ENCODE data around the gene MAP6. TPM values are rescaled to one million over a fixed set of nuclear protein-coding genes. Genes with fewer than 3 reads are reported as not detected.

MAP6 gene
- total and polyA plus RNA-seq, 2 experiments from 2014 or later: 0.31 to 1.2 TPM

DNA sequence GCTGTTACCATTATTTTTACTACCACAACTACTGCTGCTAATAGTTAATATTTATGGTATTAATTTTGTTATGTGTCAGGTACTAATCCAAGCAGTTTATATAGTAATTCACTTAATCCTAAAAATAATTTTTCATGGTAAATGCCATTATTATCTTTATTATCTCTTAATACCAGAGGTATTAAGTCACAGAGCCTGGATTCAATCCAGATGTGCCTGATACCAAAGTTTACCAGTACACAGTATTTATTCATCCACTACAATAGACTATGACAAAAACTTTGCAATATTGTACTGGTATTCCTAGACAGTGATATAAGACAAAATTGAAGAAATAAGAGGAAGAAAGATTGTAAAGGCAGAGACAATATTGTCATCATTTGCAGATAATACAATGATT, 24.5 kb downstream of the MAP6 start:
- no peaks in the 10 kb centered on the region for H3K36me3 ChIP-seq (ENCODE audit: insufficient read depth)
- H3K4me1 ChIP-seq (ENCODE audit: insufficient read depth): no peaks in the 10 kb centered on the region
- Mint-ChIP-seq H3K9me3 (no peaks in the 10 kb centered on the region), H3K36me3 (ENCODE audit: low read depth) (no peaks in the 10 kb centered on the region), H3K27me3 (ENCODE audit: insufficient read depth, low read depth, poor library complexity) (peaks cover 2% of the 10 kb centered on the region), H3K4me1 (peaks cover 7% of the 10 kb centered on the region; the same call in 2 of the 3 replicates), H3K27ac (no peak overlapping the region), H3K4me3 (no peak overlapping the region)
- H3K9me2 ChIP-seq (ENCODE audit: insufficient read depth): no peaks in the 10 kb centered on the region
- DNase-seq (ENCODE audit: low spot score): no peak
- no peak overlapping the region for H2AFZ ChIP-seq
- H3K79me2 ChIP-seq (replicated peaks; ENCODE audit: insufficient read depth): no peaks in the 10 kb centered on the region
- H3K27me3 ChIP-seq (ENCODE audit: insufficient read depth): no peaks in the 10 kb centered on the region
- no peak for ATAC-seq
- H3K4me2 ChIP-seq: no peak overlapping the region
- no peak for TF ChIP-seq POLR2AphosphoS5 (IDR thresholded peaks at IDR 0.05; ENCODE audit: low read depth)
- TF ChIP-seq, protein P1, sequence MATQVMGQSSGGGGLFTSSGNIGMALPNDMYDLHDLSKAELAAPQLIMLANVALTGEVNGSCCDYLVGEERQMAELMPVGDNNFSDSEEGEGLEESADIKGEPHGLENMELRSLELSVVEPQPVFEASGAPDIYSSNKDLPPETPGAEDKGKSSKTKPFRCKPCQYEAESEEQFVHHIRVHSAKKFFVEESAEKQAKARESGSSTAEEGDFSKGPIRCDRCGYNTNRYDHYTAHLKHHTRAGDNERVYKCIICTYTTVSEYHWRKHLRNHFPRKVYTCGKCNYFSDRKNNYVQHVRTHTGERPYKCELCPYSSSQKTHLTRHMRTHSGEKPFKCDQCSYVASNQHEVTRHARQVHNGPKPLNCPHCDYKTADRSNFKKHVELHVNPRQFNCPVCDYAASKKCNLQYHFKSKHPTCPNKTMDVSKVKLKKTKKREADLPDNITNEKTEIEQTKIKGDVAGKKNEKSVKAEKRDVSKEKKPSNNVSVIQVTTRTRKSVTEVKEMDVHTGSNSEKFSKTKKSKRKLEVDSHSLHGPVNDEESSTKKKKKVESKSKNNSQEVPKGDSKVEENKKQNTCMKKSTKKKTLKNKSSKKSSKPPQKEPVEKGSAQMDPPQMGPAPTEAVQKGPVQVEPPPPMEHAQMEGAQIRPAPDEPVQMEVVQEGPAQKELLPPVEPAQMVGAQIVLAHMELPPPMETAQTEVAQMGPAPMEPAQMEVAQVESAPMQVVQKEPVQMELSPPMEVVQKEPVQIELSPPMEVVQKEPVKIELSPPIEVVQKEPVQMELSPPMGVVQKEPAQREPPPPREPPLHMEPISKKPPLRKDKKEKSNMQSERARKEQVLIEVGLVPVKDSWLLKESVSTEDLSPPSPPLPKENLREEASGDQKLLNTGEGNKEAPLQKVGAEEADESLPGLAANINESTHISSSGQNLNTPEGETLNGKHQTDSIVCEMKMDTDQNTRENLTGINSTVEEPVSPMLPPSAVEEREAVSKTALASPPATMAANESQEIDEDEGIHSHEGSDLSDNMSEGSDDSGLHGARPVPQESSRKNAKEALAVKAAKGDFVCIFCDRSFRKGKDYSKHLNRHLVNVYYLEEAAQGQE (IDR thresholded peaks at IDR 0.05; ENCODE audit: unreplicated experiment): no peak
- no peak for TF ChIP-seq EZH2phosphoT487 (IDR thresholded peaks at IDR 0.05; ENCODE audit: unreplicated experiment)
- no peak for TF ChIP-seq EZH2 (IDR thresholded peaks at IDR 0.05; ENCODE audit: low read depth, unreplicated experiment)
- TF ChIP-seq CREB1 (CRISPR knock-in tag; IDR thresholded peaks at IDR 0.05; ENCODE audit: low read depth): no peak
- TF ChIP-seq NANOG (IDR thresholded peaks at IDR 0.05; ENCODE audit: borderline replicate concordance): no peak
- no peak for TF ChIP-seq JUNB (IDR thresholded peaks at IDR 0.05; ENCODE audit: unreplicated experiment)
- no peak for TF ChIP-seq ZNF114 (CRISPR knock-in tag; IDR thresholded peaks at IDR 0.05)
- TF ChIP-seq, protein P2, sequence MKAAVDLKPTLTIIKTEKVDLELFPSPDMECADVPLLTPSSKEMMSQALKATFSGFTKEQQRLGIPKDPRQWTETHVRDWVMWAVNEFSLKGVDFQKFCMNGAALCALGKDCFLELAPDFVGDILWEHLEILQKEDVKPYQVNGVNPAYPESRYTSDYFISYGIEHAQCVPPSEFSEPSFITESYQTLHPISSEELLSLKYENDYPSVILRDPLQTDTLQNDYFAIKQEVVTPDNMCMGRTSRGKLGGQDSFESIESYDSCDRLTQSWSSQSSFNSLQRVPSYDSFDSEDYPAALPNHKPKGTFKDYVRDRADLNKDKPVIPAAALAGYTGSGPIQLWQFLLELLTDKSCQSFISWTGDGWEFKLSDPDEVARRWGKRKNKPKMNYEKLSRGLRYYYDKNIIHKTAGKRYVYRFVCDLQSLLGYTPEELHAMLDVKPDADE (IDR thresholded peaks at IDR 0.05): no peak
- no peak for TF ChIP-seq STAT1 (IDR thresholded peaks at IDR 0.05; ENCODE audit: unreplicated experiment)
- TF ChIP-seq, protein P3, sequence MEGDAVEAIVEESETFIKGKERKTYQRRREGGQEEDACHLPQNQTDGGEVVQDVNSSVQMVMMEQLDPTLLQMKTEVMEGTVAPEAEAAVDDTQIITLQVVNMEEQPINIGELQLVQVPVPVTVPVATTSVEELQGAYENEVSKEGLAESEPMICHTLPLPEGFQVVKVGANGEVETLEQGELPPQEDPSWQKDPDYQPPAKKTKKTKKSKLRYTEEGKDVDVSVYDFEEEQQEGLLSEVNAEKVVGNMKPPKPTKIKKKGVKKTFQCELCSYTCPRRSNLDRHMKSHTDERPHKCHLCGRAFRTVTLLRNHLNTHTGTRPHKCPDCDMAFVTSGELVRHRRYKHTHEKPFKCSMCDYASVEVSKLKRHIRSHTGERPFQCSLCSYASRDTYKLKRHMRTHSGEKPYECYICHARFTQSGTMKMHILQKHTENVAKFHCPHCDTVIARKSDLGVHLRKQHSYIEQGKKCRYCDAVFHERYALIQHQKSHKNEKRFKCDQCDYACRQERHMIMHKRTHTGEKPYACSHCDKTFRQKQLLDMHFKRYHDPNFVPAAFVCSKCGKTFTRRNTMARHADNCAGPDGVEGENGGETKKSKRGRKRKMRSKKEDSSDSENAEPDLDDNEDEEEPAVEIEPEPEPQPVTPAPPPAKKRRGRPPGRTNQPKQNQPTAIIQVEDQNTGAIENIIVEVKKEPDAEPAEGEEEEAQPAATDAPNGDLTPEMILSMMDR (conservative IDR thresholded peaks at IDR 0.05; ENCODE audit: low read depth in 2 of 2): no peak
- TF ChIP-seq, protein P4, sequence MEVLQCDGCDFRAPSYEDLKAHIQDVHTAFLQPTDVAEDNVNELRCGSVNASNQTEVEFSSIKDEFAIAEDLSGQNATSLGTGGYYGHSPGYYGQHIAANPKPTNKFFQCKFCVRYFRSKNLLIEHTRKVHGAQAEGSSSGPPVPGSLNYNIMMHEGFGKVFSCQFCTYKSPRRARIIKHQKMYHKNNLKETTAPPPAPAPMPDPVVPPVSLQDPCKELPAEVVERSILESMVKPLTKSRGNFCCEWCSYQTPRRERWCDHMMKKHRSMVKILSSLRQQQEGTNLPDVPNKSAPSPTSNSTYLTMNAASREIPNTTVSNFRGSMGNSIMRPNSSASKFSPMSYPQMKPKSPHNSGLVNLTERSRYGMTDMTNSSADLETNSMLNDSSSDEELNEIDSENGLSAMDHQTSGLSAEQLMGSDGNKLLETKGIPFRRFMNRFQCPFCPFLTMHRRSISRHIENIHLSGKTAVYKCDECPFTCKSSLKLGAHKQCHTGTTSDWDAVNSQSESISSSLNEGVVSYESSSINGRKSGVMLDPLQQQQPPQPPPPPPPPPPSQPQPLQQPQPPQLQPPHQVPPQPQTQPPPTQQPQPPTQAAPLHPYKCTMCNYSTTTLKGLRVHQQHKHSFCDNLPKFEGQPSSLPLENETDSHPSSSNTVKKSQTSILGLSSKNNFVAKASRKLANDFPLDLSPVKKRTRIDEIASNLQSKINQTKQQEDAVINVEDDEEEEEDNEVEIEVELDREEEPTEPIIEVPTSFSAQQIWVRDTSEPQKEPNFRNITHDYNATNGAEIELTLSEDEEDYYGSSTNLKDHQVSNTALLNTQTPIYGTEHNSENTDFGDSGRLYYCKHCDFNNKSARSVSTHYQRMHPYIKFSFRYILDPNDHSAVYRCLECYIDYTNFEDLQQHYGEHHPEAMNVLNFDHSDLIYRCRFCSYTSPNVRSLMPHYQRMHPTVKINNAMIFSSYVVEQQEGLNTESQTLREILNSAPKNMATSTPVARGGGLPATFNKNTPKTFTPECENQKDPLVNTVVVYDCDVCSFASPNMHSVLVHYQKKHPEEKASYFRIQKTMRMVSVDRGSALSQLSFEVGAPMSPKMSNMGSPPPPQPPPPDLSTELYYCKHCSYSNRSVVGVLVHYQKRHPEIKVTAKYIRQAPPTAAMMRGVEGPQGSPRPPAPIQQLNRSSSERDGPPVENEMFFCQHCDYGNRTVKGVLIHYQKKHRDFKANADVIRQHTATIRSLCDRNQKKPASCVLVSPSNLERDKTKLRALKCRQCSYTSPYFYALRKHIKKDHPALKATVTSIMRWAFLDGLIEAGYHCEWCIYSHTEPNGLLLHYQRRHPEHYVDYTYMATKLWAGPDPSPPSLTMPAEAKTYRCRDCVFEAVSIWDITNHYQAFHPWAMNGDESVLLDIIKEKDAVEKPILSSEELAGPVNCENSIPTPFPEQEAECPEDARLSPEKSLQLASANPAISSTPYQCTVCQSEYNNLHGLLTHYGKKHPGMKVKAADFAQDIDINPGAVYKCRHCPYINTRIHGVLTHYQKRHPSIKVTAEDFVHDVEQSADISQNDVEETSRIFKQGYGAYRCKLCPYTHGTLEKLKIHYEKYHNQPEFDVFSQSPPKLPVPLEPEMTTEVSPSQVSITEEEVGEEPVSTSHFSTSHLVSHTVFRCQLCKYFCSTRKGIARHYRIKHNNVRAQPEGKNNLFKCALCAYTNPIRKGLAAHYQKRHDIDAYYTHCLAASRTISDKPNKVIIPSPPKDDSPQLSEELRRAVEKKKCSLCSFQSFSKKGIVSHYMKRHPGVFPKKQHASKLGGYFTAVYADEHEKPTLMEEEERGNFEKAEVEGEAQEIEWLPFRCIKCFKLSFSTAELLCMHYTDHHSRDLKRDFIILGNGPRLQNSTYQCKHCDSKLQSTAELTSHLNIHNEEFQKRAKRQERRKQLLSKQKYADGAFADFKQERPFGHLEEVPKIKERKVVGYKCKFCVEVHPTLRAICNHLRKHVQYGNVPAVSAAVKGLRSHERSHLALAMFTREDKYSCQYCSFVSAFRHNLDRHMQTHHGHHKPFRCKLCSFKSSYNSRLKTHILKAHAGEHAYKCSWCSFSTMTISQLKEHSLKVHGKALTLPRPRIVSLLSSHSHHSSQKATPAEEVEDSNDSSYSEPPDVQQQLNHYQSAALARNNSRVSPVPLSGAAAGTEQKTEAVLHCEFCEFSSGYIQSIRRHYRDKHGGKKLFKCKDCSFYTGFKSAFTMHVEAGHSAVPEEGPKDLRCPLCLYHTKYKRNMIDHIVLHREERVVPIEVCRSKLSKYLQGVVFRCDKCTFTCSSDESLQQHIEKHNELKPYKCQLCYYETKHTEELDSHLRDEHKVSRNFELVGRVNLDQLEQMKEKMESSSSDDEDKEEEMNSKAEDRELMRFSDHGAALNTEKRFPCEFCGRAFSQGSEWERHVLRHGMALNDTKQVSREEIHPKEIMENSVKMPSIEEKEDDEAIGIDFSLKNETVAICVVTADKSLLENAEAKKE (CRISPR knock-in tag; IDR thresholded peaks at IDR 0.05): no peak
- H3K27ac ChIP-seq (ENCODE audit: low read depth): no peak overlapping the region
- H4K20me1 ChIP-seq (replicated peaks; ENCODE audit: insufficient read depth): no peaks in the 10 kb centered on the region
- no peaks in the 10 kb centered on the region for H3F3A ChIP-seq (replicated peaks; ENCODE audit: low read depth)
- H3K4me3 ChIP-seq: no peak overlapping the region
